ENCODE results near the gene GLRX. TPM values are rescaled to one million over a fixed set of nuclear protein-coding genes. Genes with fewer than 3 reads are reported as not detected.
A peak's percentile ranks its signal among the peaks of the same experiment; 100 is the strongest.

The GLRX gene
- total RNA-seq, 4 donors from 2014 or later, result 14.1 to 56.0 (median 34.0) TPM

- intact Hi-C loops (cut with DNase I), result no loop called here
These were observed 22.0 kb downstream of the GLRX start for GRCh38 chr5:95800553-95800952.

GRCh38 chr5:95799191-95799835, 23.2 kb downstream of the GLRX start:
- Histone ChIP-seq H3K4me3 (no peak overlapping the region), H3K36me3 (peaks cover 0 to 19% (median 5%) of the 10 kb centered on the region in 4 donors), H3K4me1 (peaks cover 0 to 13% (median 0%) of the 10 kb centered on the region in 4 donors), H3K27ac (replicated peaks in 1 of 4) (no peak overlapping the region), H3K27me3 (no peaks in the 10 kb centered on the region), H3K9me3 (no peaks in the 10 kb centered on the region)
- intact Hi-C loops (cut with DNase I), result no loop called here
- 92% methylated on average over 4 of the region's 4 CpGs for WGBS
- TF ChIP-seq EP300 (IDR thresholded peaks at IDR 0.05) (no peak), POLR2A (IDR thresholded peaks at IDR 0.05; ENCODE audit: low read depth) (no peak), CTCF (IDR thresholded peaks at IDR 0.05) (no peak), POLR2AphosphoS5 (IDR thresholded peaks at IDR 0.05) (no peak)
- peak; percentile 72 for DNase-seq (ENCODE audit: extremely low spot score)

More at GRCh38 chr5:95800553-95800952, 22.0 kb downstream of the GLRX start:
- Histone ChIP-seq H3K27me3 (no peaks in the 10 kb centered on the region), H3K36me3 (peaks cover 0 to 9% (median 0%) of the 10 kb centered on the region in 4 donors), H3K4me1 (peaks cover 0 to 13% (median 0%) of the 10 kb centered on the region in 4 donors), H3K27ac (replicated peaks in 1 of 4) (no peak overlapping the region), H3K9me3 (peaks cover 0 to 6% (median 0%) of the 10 kb centered on the region in 4 donors), H3K4me3 (no peak overlapping the region)
- 97% methylated on average over 3 of the region's 3 CpGs for WGBS
- TF ChIP-seq POLR2A (IDR thresholded peaks at IDR 0.05; ENCODE audit: low read depth) (no peak), EP300 (IDR thresholded peaks at IDR 0.05) (no peak), POLR2AphosphoS5 (IDR thresholded peaks at IDR 0.05) (no peak), CTCF (IDR thresholded peaks at IDR 0.05) (no peak)
- peak; percentile 10 for DNase-seq (ENCODE audit: extremely low spot score)

- Histone ChIP-seq H3K27me3 (no peaks in the 10 kb centered on the region), H3K9me3 (no peaks in the 10 kb centered on the region), H3K36me3 (peaks cover 0 to 26% (median 11%) of the 10 kb centered on the region in 4 donors), H3K27ac (replicated peaks in 1 of 4) (no peak overlapping the region), H3K4me1 (peaks cover 0 to 11% (median 0%) of the 10 kb centered on the region in 4 donors), H3K4me3 (no peak overlapping the region)
- intact Hi-C loops (cut with DNase I), result no loop called here
- DNase-seq (ENCODE audit: extremely low spot score), result no peak
- no peak for TF ChIP-seq POLR2AphosphoS5 (IDR thresholded peaks at IDR 0.05)
- TF ChIP-seq EP300 (IDR thresholded peaks at IDR 0.05), result no peak
- TF ChIP-seq POLR2A (IDR thresholded peaks at IDR 0.05; ENCODE audit: low read depth), result no peak
- no peak for TF ChIP-seq CTCF (IDR thresholded peaks at IDR 0.05)
These were observed 24.0 kb downstream of the GLRX start for GRCh38 chr5:95798545-95798944.

- TF ChIP-seq POLR2A (IDR thresholded peaks at IDR 0.05; ENCODE audit: low read depth) (no peak), EP300 (IDR thresholded peaks at IDR 0.05) (no peak), CTCF (IDR thresholded peaks at IDR 0.05) (no peak), POLR2AphosphoS5 (IDR thresholded peaks at IDR 0.05) (no peak)
- H3K27ac ChIP-seq (replicated peaks in 1 of 4), result no peak overlapping the region
- DNase-seq (ENCODE audit: extremely low spot score), result no peak
- intact Hi-C loops (cut with DNase I), result no loop called here
- H3K27me3 ChIP-seq, result no peaks in the 10 kb centered on the region
- no peaks in the 10 kb centered on the region for H3K9me3 ChIP-seq
- H3K4me1 ChIP-seq, result peaks cover 0 to 8% (median 0%) of the 10 kb centered on the region in 4 donors
- 95% methylated on average over 2 of the region's 2 CpGs for WGBS
- H3K4me3 ChIP-seq, result no peak overlapping the region
- H3K36me3 ChIP-seq, result peaks cover 0 to 31% (median 14%) of the 10 kb centered on the region in 4 donors
These were observed 24.5 kb downstream of the GLRX start for GRCh38 chr5:95798048-95798447.

Measured in esophagus muscularis mucosa (tissue), 4 donors.